Colonic mucosa (tissue), 4 donors: ENCODE results near the gene PPIF. TPM values are rescaled to one million over a fixed set of nuclear protein-coding genes. Genes with fewer than 3 reads are reported as not detected.
"Not testable (repeated sequence)": the region's sequence is repeated elsewhere in the genome, so short reads cannot be mapped to it uniquely, and the experiment has no call there.

Source experiments
- DNase-seq: peaks from one replicate; pipeline ENCODE4 v3.0.0-alpha.2; 2020
- H3K27ac ChIP-seq: fragments of 200-600 bp; one replicate; pipeline ENCODE4 v1.8.0; 2021
- H3K27me3 ChIP-seq: fragments of 200-600 bp; one replicate; pipeline ENCODE4 v1.8.0; 2021
- H3K36me3 ChIP-seq: fragments of 200-600 bp; one replicate; pipeline ENCODE4 v1.8.0; 2021
- H3K4me1 ChIP-seq: fragments of 200-600 bp; one replicate; pipeline ENCODE4 v1.8.0; 2021; ENCODE audit warnings: mild to moderate bottlenecking
- H3K4me3 ChIP-seq: fragments of 200-600 bp; one replicate; pipeline ENCODE4 v1.8.0; 2021
- H3K9ac ChIP-seq, 2 donors: one replicate each; pipeline ENCODE4 v1.7.0; 2013; ENCODE audit warnings: control low read depth in 2 of 2, low read depth in 2 of 2, low read length in 2 of 2
- H3K9me3 ChIP-seq: fragments of 200-600 bp; one replicate; pipeline ENCODE4 v1.8.0; 2021
- CTCF ChIP-seq: fragments of 200-600 bp; IDR thresholded peaks from one replicate; pipeline ENCODE4 v1.8.0; 2022; ENCODE audit warnings: antibody characterized with exemption, mild to moderate bottlenecking
- intact Hi-C: fragments of 100-400 bp; cut with DNase I; formaldehyde crosslinking; loops from one replicate; pipeline ENCODE4 v1.14.1; 2022
- total RNA-seq, 2 donors: library from RNA; stranded (reverse); fragmentation: NEBNext Ultra II Directional in 1 of 2; extraction: Animal tissue kit (Norgen Biotek cat#: 25700) in 1 of 2; gene quantifications; one replicate each; pipeline ENCODE4 v1.2.1, GENCODE V29; 2021
- donor health status: healthy.
- donor health status: DM: no; HTN: no; CAD: no.
- donor health status: DM: no; HTN: no; CAD: no.

PPIF gene
- total RNA-seq, 2 donors from 2014 or later: 99.3 to 154 TPM

DNA sequence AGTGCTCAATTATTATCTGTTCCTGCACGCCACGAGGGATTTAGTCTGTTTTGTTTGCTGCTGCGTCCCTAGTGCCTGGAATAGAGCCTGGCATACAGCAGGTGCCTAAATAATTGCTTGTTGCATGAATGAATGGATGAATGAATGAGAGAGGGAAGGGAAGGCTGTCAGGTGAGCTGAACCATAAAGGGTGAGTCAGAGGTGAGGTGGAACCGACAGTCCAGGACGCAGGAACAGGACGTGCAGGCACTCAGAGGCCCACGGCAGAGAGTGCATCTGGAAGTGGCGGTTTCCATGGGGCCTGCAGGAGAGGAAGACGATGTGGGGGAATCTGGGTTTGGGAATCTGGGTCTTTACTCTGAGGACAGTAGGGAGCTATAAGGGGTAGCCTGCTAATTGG, 17.7 kb upstream of the PPIF start:
- Histone ChIP-seq H3K4me1 (no peaks in the 10 kb centered on the region), H3K36me3 (no peaks in the 10 kb centered on the region), H3K9me3 (no peaks in the 10 kb centered on the region), H3K9ac (no peak overlapping the region), H3K27me3 (no peaks in the 10 kb centered on the region), H3K4me3 (no peak overlapping the region), H3K27ac (no peak overlapping the region)
- no peak for TF ChIP-seq CTCF
- no peak for DNase-seq
- intact Hi-C loops: no loop called here

- intact Hi-C loops: no loop called here
- Histone ChIP-seq H3K36me3 (no peaks in the 10 kb centered on the region), H3K9me3 (no peaks in the 10 kb centered on the region), H3K27ac (no peak overlapping the region), H3K27me3 (no peaks in the 10 kb centered on the region), H3K9ac (no peak overlapping the region), H3K4me3 (no peak overlapping the region), H3K4me1 (no peaks in the 10 kb centered on the region)
- no peak for DNase-seq
- TF ChIP-seq CTCF: no peak
Measured at GRCh38 chr10:79331226-79331625, 16.0 kb upstream of the PPIF start.

DNA sequence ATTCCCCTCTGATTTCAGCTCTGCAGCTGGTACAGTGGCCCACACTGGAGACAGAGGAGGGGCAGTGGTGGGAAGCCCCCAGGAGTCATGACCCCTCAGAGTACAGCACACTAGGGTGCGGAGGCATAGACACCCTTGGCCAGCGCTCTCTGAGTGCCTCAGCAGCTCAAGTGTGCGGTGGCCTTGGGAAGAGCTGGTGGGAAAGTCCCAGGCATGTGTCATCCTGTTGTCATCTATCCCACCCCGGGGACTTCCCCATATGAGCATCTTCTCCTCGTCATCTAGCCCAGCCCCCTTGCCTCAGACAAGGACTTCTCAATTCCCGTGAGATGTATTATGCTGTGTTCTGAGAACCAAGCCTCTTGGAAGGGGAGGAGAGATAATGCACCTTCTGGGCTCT, 15.6 kb upstream of the PPIF start:
- Histone ChIP-seq H3K4me3 (no peak overlapping the region), H3K27ac (no peak overlapping the region), H3K9me3 (no peaks in the 10 kb centered on the region), H3K4me1 (no peaks in the 10 kb centered on the region), H3K36me3 (no peaks in the 10 kb centered on the region), H3K27me3 (no peaks in the 10 kb centered on the region), H3K9ac (no peak overlapping the region)
- DNase-seq: no peak
- intact Hi-C loops: no loop called here
- no peak for TF ChIP-seq CTCF

DNA sequence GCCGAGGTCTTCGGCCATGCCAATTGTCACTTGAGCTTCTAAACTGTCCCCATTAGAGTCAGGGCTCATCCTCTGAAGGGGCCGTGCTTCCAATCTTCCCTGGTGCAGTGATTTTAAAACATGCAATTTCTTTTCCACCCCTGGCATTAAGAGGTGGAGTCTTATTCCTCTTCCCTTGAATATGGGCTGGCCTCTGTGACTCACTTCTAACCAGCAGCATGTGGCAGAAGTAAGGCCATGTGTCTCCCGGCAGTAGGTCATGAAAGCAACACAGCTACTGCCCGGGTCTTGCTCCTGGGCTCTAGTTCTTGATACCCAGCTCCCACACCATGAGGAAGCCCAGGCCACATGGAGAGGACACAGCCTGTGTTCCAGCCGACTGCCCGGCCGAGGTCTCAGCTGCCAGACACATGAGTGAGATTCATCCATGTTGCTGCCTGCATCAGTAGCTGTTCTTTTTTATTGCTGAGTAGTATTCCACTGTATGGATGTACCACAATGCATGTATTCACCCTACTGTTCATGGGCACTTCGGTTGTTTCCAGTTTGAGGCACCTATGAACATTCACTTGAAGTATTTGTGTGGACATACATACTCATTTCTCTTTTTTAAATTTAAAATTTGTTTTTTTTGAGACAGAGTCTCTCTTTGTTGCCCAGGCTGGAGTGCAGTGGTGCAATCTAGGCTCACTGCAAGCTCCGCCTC, 14.5 kb upstream of the PPIF start:
- H3K4me1 ChIP-seq, H3K9me3 ChIP-seq, H3K4me3 ChIP-seq, intact Hi-C loops, H3K36me3 ChIP-seq, H3K27ac ChIP-seq, H3K27me3 ChIP-seq, DNase-seq, H3K9ac ChIP-seq: not testable (repeated sequence)

GRCh38 chr10:79333513-79333912, 13.8 kb upstream of the PPIF start:
- intact Hi-C loops: no loop called here
- Histone ChIP-seq H3K27me3 (no peaks in the 10 kb centered on the region), H3K9me3 (no peaks in the 10 kb centered on the region), H3K4me1 (no peaks in the 10 kb centered on the region), H3K27ac (no peak overlapping the region), H3K4me3 (no peak overlapping the region), H3K36me3 (no peaks in the 10 kb centered on the region), H3K9ac (no peak overlapping the region)
- no peak for DNase-seq
- TF ChIP-seq CTCF: no peak

DNA sequence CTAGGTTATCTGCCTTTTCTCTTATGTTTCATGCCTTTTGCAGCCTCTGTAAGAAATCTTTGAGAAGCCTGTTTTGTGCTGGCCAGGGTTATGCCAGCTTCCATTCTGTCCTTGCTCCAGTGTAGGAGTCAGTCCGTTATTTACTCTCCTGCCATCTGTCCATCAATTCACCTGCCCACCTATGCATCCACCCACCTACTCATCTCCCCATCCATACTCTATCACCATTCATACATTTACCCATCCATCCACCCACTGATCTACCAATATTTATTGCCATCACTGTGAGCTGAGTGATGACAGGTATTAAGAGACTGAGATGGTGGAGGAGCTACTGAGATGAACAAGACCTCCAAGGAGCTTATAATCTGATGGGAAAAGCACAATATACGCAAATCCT, 12.7 kb upstream of the PPIF start:
- Histone ChIP-seq H3K4me3 (no peak overlapping the region), H3K36me3 (no peaks in the 10 kb centered on the region), H3K9me3 (no peaks in the 10 kb centered on the region), H3K27ac (no peak overlapping the region), H3K4me1 (no peaks in the 10 kb centered on the region), H3K9ac (no peak overlapping the region), H3K27me3 (no peaks in the 10 kb centered on the region)
- intact Hi-C loops: no loop called here
- no peak for TF ChIP-seq CTCF
- DNase-seq: no peak
